OCI-LY7 (cell line): ENCODE data around the gene AKR1E2. TPM values are rescaled to one million over a fixed set of nuclear protein-coding genes. Genes with fewer than 3 reads are reported as not detected.

Experiments
- BruUV-seq: library from RNA; stranded (reverse); fragments of 400-500 nt; replicated peaks from 2 replicates; lab custom pipeline; 2021; lab: Mats Ljungman, UMichigan
- CTCF ChIA-PET: fragments of 300-600 bp; sonication (Branson Sonifier 250); formaldehyde crosslinking; loops from one replicate; lab custom pipeline; 2022; ENCODE audit warnings: antibody characterized with exemption; ENCODE audit not compliant: unreplicated experiment; lab: Charles Lee
- POLR2A ChIA-PET: fragments of 300-600 bp; sonication (Branson Sonifier 250); formaldehyde crosslinking; loops from one replicate; lab custom pipeline; 2022; ENCODE audit warnings: antibody characterized with exemption; lab: Charles Lee
- DNase-seq: peaks from one replicate; pipeline ENCODE4 v3.0.0-alpha.2; 2015; ENCODE audit warnings: low spot score
- H2AFZ ChIP-seq: fragments of 200-600 bp; sonication (generic), shearing (Covaris generic); 2 replicates; pipeline ENCODE4 v1.6.1; 2014; ENCODE audit warnings: mild to moderate bottlenecking, antibody characterized with exemption, low read length, moderate library complexity
- H3K27ac ChIP-seq: fragments of 200-600 bp; sonication (generic); 2 replicates; pipeline ENCODE4 v1.5.1; 2014; ENCODE audit warnings: mixed run types, low read depth, mild to moderate bottlenecking, moderate library complexity, low read length, inconsistent platforms; ENCODE audit not compliant: poor library complexity, severe bottlenecking
- H3K36me3 ChIP-seq: fragments of 200-600 bp; sonication (generic); 2 replicates; pipeline ENCODE4 v1.6.1; 2014; ENCODE audit warnings: mild to moderate bottlenecking, antibody characterized with exemption, low read length, moderate library complexity, mixed read lengths; ENCODE audit not compliant: insufficient read depth
- H3K4me1 ChIP-seq: fragments of 200-600 bp; sonication (generic); 2 replicates; pipeline ENCODE4 v1.5.1; 2014; ENCODE audit warnings: mild to moderate bottlenecking, low read length; ENCODE audit not compliant: insufficient read depth, poor library complexity, severe bottlenecking
- H3K4me2 ChIP-seq: fragments of 200-600 bp; sonication (generic); 2 replicates; pipeline ENCODE4 v1.6.1; 2014; ENCODE audit warnings: mild to moderate bottlenecking, low read length
- H3K4me3 ChIP-seq: fragments of 200-600 bp; sonication (generic); 2 replicates; pipeline ENCODE4 v1.5.1; 2014; ENCODE audit warnings: mild to moderate bottlenecking, low read depth, low read length; ENCODE audit not compliant: poor library complexity, severe bottlenecking
- H3K79me2 ChIP-seq: fragments of 200-600 bp; sonication (generic); 2 replicates; pipeline ENCODE4 v1.6.1; 2016; ENCODE audit warnings: low read depth, mild to moderate bottlenecking, low read length, moderate library complexity, mixed read lengths; ENCODE audit not compliant: insufficient read depth
- H3K9me2 ChIP-seq: fragments of 200-600 bp; sonication (generic); 2 replicates; pipeline ENCODE4 v1.6.1; 2016; ENCODE audit warnings: mild to moderate bottlenecking, low read length, mixed read lengths; ENCODE audit not compliant: insufficient read depth
- H3K9me3 ChIP-seq: fragments of 200-600 bp; sonication (generic); 2 replicates; pipeline ENCODE4 v1.6.1; 2014; ENCODE audit warnings: mild to moderate bottlenecking, mixed run types, low read length, mixed read lengths
- H4K20me1 ChIP-seq: fragments of 200-600 bp; sonication (generic); 2 replicates; pipeline ENCODE4 v1.6.1; 2014; ENCODE audit warnings: mild to moderate bottlenecking, antibody characterized with exemption, low read length, moderate library complexity, mixed read lengths; ENCODE audit not compliant: insufficient read depth
- EZH2phosphoT487 ChIP-seq: fragments of 200-600 bp; sonication (generic); IDR thresholded peaks from 2 replicates; pipeline ENCODE4 v1.6.1; 2018; ENCODE audit warnings: low read depth, borderline replicate concordance, mild to moderate bottlenecking, mixed run types, antibody characterized with exemption, low read length, moderate library complexity, mixed read lengths
- intact Hi-C: fragments of 100-400 bp; cut with micrococcal nuclease; formaldehyde crosslinking; loops from one replicate; pipeline ENCODE4 v1.10.0; 2022; ENCODE audit not compliant: unreplicated experiment
- total RNA-seq, 2 experiments: library from RNA; depleted of rRNA in 1 of 2; stranded (reverse); fragments of >200 nt in 1 of 2; shearing (Covaris generic) in 1 of 2; gene quantifications; 2 replicates each; pipeline ENCODE4 v1.2.3, GENCODE V29; 2014 to 2022
- TF ChIP-seq, protein P1 (sequence below): fragments of 200-600 bp; sonication (generic); conservative IDR thresholded peaks from 2 replicates; pipeline ENCODE4 v1.5.1; 2014; ENCODE audit warnings: mild to moderate bottlenecking, antibody characterized with exemption, low read length, moderate library complexity, mixed read lengths

AKR1E2 gene
- total RNA-seq, 2 experiments from 2014 or later = not detected

DNA sequence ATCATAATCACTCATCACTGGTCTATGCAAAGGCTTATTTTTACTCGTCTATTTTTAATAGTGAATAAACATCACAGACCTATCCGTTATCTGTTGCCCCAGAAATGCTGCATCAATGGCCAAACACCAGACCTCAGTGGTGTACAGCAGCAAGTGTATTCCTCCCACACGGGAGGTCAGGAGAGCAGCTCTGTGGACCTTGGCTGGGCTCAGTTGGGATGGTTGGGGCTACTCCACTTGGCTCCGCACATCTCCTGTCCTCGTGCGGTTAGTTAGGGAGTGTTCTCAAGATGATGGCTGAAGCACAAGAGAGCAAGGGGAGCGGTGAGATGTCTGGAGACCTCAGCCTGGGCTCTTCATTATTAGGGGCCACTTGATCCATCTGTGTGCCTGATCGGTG, 2.0 kb downstream of the AKR1E2 start:
- H3K4me2 ChIP-seq = no peak overlapping the region
- BruUV-seq = no TSS peak
- POLR2A ChIA-PET = no interaction called here

DNA sequence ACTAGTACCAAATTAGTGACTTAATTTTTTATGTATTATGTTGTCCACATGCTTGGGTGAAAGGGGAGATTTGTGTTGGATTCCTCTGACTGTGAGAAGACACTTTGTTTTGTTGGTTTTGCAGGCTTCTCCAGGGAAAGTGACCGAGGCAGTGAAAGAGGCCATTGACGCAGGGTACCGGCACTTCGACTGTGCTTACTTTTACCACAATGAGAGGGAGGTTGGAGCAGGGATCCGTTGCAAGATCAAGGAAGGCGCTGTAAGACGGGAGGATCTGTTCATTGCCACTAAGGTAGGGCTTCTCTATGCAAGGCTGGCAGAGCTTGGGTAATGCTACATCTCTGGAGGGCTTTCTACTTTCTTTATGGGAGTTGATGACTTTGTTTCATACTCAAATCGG, 4.5 kb downstream of the AKR1E2 start:
- no peaks in the 10 kb centered on the region for H4K20me1 ChIP-seq
- no peaks in the 10 kb centered on the region for H3K9me2 ChIP-seq
- H2AFZ ChIP-seq = no peak overlapping the region
- BruUV-seq = no TSS peak
- ChIA-PET POLR2A (interaction anchor here (1.1 kb wide), 1 partner anchor 1773 kb away, joined by 3 read pairs; no protein-coding TSS in a partner anchor), CTCF (no interaction called here)
- intact Hi-C loops = no loop called here
- H3K79me2 ChIP-seq = no peaks in the 10 kb centered on the region
- H3K4me1 ChIP-seq = no peaks in the 10 kb centered on the region
- no peak overlapping the region for H3K4me3 ChIP-seq
- no peak overlapping the region for H3K4me2 ChIP-seq
- no peaks in the 10 kb centered on the region for H3K9me3 ChIP-seq
- DNase-seq = no peak
- no peak overlapping the region for H3K27ac ChIP-seq
- TF ChIP-seq, protein P1, sequence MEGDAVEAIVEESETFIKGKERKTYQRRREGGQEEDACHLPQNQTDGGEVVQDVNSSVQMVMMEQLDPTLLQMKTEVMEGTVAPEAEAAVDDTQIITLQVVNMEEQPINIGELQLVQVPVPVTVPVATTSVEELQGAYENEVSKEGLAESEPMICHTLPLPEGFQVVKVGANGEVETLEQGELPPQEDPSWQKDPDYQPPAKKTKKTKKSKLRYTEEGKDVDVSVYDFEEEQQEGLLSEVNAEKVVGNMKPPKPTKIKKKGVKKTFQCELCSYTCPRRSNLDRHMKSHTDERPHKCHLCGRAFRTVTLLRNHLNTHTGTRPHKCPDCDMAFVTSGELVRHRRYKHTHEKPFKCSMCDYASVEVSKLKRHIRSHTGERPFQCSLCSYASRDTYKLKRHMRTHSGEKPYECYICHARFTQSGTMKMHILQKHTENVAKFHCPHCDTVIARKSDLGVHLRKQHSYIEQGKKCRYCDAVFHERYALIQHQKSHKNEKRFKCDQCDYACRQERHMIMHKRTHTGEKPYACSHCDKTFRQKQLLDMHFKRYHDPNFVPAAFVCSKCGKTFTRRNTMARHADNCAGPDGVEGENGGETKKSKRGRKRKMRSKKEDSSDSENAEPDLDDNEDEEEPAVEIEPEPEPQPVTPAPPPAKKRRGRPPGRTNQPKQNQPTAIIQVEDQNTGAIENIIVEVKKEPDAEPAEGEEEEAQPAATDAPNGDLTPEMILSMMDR = no peak
- no peak for TF ChIP-seq EZH2phosphoT487
- no peaks in the 10 kb centered on the region for H3K36me3 ChIP-seq

More for the DNA sequence above, 2.0 kb downstream of the AKR1E2 start:
- intact Hi-C loops = no loop called here
- Histone ChIP-seq H2AFZ (no peak overlapping the region), H3K4me3 (no peak overlapping the region), H3K9me3 (no peaks in the 10 kb centered on the region), H3K9me2 (no peaks in the 10 kb centered on the region), H4K20me1 (no peaks in the 10 kb centered on the region), H3K36me3 (no peaks in the 10 kb centered on the region), H3K27ac (no peak overlapping the region), H3K4me1 (no peaks in the 10 kb centered on the region), H3K79me2 (no peaks in the 10 kb centered on the region)
- no peak for DNase-seq
- CTCF ChIA-PET = no interaction called here
- TF ChIP-seq, protein P1 = no peak
- no peak for TF ChIP-seq EZH2phosphoT487

DNA sequence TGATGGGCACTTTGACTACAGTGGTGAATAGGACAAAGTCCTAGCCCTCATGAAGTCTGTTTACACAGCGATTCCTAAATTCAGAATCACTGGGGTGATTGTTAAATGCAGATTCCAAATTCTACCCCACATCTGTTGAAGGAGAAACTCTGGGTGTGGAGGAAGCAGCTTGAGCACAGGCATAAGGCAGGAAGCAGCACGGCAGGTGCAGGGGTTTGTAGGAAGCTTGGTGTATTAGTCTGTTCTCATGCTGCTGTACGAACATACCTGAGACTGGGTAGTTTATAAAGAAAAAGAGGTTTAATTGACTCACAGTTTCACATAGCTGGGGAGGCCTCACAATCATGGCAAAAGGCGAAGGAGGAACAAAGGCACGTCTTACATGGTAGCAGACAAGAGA, 5.1 kb downstream of the AKR1E2 start:
- H3K79me2 ChIP-seq = no peaks in the 10 kb centered on the region
- no peak overlapping the region for H3K4me3 ChIP-seq
- no peaks in the 10 kb centered on the region for H3K36me3 ChIP-seq
- no peak overlapping the region for H3K4me2 ChIP-seq
- DNase-seq = no peak
- intact Hi-C loops = no loop called here
- H3K4me1 ChIP-seq = no peaks in the 10 kb centered on the region
- ChIA-PET CTCF (no interaction called here), POLR2A (interaction anchor here (0.6 to 1.1 kb wide), 2 partner anchors 262 to 1773 kb away, joined by 3 to 4 read pairs; no protein-coding TSS in a partner anchor)
- no peak overlapping the region for H2AFZ ChIP-seq
- H3K27ac ChIP-seq = no peak overlapping the region
- H3K9me3 ChIP-seq = no peaks in the 10 kb centered on the region
- TF ChIP-seq, protein P1 = no peak
- TF ChIP-seq EZH2phosphoT487 = no peak
- no peaks in the 10 kb centered on the region for H4K20me1 ChIP-seq
- no peaks in the 10 kb centered on the region for H3K9me2 ChIP-seq
- BruUV-seq = no TSS peak
